Measurements from ENCODE around the gene CFL2. TPM values are rescaled to one million over a fixed set of nuclear protein-coding genes. Genes with fewer than 3 reads are reported as not detected.
A peak's percentile ranks its signal among the peaks of the same experiment; 100 is the strongest.

CFL2 gene
- total and polyA plus RNA-seq, 2 of the 13 experiments (the other 11 are each of a cell fraction or from before 2014, with no cell fraction given) = 114 to 158 TPM

- TF ChIP-seq ARID5B (CRISPR knock-in tag; IDR thresholded peaks at IDR 0.05) (peak; percentile 67), HNF1B (CRISPR knock-in tag; IDR thresholded peaks at IDR 0.05) (peak; percentile 83; the same call in 1 of the 2 replicates), MLLT10 (CRISPR knock-in tag; IDR thresholded peaks at IDR 0.05) (no peak), ELK4 (CRISPR knock-in tag; IDR thresholded peaks at IDR 0.05; ENCODE audit: borderline replicate concordance) (peak; percentile 52; the same call in 1 of the 2 replicates), NONO (IDR thresholded peaks at IDR 0.05) (no peak), NONO (CRISPR knock-in tag; conservative IDR thresholded peaks at IDR 0.05) (peak; percentile 96), NFAT5 (CRISPR knock-in tag; IDR thresholded peaks at IDR 0.05) (peak; percentile 79), CTCF (CRISPR knock-in tag; IDR thresholded peaks at IDR 0.05) (no peak; the same call in 1 of the 2 replicates), ZC3H13 (CRISPR knock-in tag; IDR thresholded peaks at IDR 0.05) (peak; percentile 74; the same call in 1 of the 2 replicates), ZNF326 (CRISPR knock-in tag; IDR thresholded peaks at IDR 0.05; ENCODE audit: borderline replicate concordance) (no peak), RFXAP (CRISPR knock-in tag; IDR thresholded peaks at IDR 0.05; ENCODE audit: borderline replicate concordance) (peak; percentile 87; the same call in 1 of the 2 replicates), HDAC6 (IDR thresholded peaks at IDR 0.05; ENCODE audit: low read depth, low read length) (no peak), ZFY (CRISPR knock-in tag; IDR thresholded peaks at IDR 0.05) (peak; percentile 98), TRIM24 (CRISPR knock-in tag; IDR thresholded peaks at IDR 0.05) (no peak)
These were observed at the start of gene CFL2 (continued) for GRCh38 chr14:34714320-34715126.

All from HepG2 (cell line).